ENCODE data around the gene INPP5D. TPM values are rescaled to one million over a fixed set of nuclear protein-coding genes. Genes with fewer than 3 reads are reported as not detected.

The INPP5D gene
- total RNA-seq, 4 donors from 2014 or later, result 7.8 to 40.4 (median 26.1) TPM

DNA sequence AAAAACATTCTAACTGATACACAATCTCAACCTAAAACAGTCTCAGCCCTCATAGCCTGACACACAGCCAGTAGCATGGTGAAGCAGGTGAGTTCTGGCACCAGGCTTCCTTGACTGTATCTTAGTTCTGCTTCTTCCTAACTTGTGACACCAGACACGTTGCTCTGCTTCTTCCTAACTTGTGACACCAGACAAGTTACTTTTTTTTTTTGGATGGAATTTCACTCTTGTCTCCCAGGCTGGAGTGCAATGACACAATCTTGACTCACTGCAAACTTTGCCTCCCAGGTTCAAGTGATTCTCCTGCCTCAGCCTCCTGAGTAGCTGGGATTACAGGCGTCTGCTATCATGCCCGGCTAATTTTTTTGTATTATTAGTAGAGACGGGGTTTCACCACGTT is 184.7 kb downstream of the INPP5D start:
- intact Hi-C loops (cut with DNase I; ENCODE audit: low total_unique reads), result loop anchor here (10.0 kb wide), 1 partner anchor 630 kb away; no protein-coding TSS in a partner anchor
- DNase-seq, result no peak
- in situ Hi-C loops (cut with MboI; ENCODE audit: low pct_ligation_motif_present in 1 of 4, low pct_unique_long_range_greater_than_20kb in 1 of 4, low sequenced_read_pairs in 3 of 4), result loop anchor here in 2 of 4 donors (25.0 kb wide), 1 partner anchor 633 kb away; no protein-coding TSS in a partner anchor
- 54 to 59% methylated on average over 5 of the region's 5 CpGs for WGBS, 2 donors (ENCODE audit: low coverage in 1 of 2)
- Histone ChIP-seq H3K4me3 (no peak overlapping the region), H3K4me1 (peaks cover 0 to 27% (median 6%) of the 10 kb centered on the region in 4 donors), H3K9me3 (no peaks in the 10 kb centered on the region), H3K27ac (no peak overlapping the region), H3K36me3 (no peaks in the 10 kb centered on the region), H3K27me3 (no peaks in the 10 kb centered on the region)
- TF ChIP-seq POLR2A (IDR thresholded peaks at IDR 0.05) (no peak), EP300 (IDR thresholded peaks at IDR 0.05; ENCODE audit: low read depth) (no peak), POLR2AphosphoS5 (IDR thresholded peaks at IDR 0.05) (no peak)
- TF ChIP-seq, protein P1, sequence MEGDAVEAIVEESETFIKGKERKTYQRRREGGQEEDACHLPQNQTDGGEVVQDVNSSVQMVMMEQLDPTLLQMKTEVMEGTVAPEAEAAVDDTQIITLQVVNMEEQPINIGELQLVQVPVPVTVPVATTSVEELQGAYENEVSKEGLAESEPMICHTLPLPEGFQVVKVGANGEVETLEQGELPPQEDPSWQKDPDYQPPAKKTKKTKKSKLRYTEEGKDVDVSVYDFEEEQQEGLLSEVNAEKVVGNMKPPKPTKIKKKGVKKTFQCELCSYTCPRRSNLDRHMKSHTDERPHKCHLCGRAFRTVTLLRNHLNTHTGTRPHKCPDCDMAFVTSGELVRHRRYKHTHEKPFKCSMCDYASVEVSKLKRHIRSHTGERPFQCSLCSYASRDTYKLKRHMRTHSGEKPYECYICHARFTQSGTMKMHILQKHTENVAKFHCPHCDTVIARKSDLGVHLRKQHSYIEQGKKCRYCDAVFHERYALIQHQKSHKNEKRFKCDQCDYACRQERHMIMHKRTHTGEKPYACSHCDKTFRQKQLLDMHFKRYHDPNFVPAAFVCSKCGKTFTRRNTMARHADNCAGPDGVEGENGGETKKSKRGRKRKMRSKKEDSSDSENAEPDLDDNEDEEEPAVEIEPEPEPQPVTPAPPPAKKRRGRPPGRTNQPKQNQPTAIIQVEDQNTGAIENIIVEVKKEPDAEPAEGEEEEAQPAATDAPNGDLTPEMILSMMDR (IDR thresholded peaks at IDR 0.05), result no peak

DNA sequence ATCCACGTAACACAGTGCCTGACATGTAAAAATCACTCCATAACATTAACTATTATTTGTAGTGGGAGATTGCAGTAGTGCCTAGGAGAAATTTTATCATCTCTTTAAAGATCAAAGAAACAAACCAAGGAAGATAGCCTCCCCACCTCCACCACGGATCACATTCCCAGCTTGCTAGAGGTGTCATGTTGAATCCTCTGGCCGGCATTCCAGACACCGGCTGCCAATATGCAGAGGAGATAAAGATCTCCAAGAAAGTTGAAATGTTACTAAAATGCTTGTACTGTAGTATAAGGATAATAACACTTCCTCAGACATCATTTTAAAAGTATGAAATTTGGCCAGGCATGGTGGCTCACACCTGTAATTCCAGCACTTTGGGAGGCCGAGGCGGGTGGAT is 185.3 kb downstream of the INPP5D start:
- in situ Hi-C loops (cut with MboI; ENCODE audit: low pct_ligation_motif_present in 1 of 4, low pct_unique_long_range_greater_than_20kb in 1 of 4, low sequenced_read_pairs in 3 of 4), result loop anchor here in 2 of 4 donors (25.0 kb wide), 1 partner anchor 633 kb away; no protein-coding TSS in a partner anchor
- H3K36me3 ChIP-seq, result no peaks in the 10 kb centered on the region
- DNase-seq, result no peak
- H3K4me3 ChIP-seq, result no peak overlapping the region
- intact Hi-C loops (cut with DNase I; ENCODE audit: low total_unique reads), result loop anchor here (10.0 kb wide), 1 partner anchor 631 kb away; no protein-coding TSS in a partner anchor
- no peak for TF ChIP-seq EP300 (IDR thresholded peaks at IDR 0.05; ENCODE audit: low read depth)
- TF ChIP-seq POLR2A (IDR thresholded peaks at IDR 0.05), result no peak
- TF ChIP-seq POLR2AphosphoS5 (IDR thresholded peaks at IDR 0.05), result no peak
- TF ChIP-seq, protein P1 (IDR thresholded peaks at IDR 0.05), result no peak
- H3K4me1 ChIP-seq, result peaks cover 0 to 27% (median 6%) of the 10 kb centered on the region in 4 donors
- H3K9me3 ChIP-seq, result no peaks in the 10 kb centered on the region
- H3K27me3 ChIP-seq, result no peaks in the 10 kb centered on the region
- 75 to 81% methylated on average over 4 to 6 of the region's 6 CpGs for WGBS, 2 donors (ENCODE audit: low coverage in 1 of 2)
- H3K27ac ChIP-seq, result no peak overlapping the region

DNA sequence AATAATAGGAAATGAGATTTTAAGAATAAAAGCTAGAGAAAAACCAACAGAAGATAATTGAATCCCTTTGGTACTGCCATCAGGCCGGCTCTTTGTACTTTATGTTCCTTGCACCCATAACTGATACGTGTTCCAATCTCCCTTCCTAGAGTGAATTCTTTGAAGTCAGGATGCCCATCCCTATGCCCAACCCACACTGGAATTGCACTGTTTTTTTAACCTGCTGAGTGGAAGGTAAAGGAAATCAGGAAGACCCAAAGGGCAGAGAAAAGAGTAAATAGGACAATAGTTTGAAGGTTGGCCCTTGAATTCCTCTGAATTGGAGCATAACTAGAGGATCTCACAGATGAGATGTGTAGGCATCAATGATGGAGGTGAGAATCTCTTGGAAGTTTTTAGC is 187.0 kb downstream of the INPP5D start:
- peak overlapping the region in 2 of 4 donors; percentile 25 to 33 for H3K27ac ChIP-seq
- no peak for DNase-seq
- no peaks in the 10 kb centered on the region for H3K36me3 ChIP-seq
- peaks cover 0 to 18% (median 1%) of the 10 kb centered on the region in 4 donors for H3K4me1 ChIP-seq
- no peak overlapping the region for H3K4me3 ChIP-seq
- H3K27me3 ChIP-seq, result no peaks in the 10 kb centered on the region
- 47 to 52% methylated on average over 2 of the region's 2 CpGs for WGBS, 2 donors (ENCODE audit: low coverage in 1 of 2)
- intact Hi-C loops (cut with DNase I; ENCODE audit: low total_unique reads), result loop anchor here (10.0 kb wide), 1 partner anchor 632 kb away; no protein-coding TSS in a partner anchor
- no peak for TF ChIP-seq EP300 (IDR thresholded peaks at IDR 0.05; ENCODE audit: low read depth)
- in situ Hi-C loops (cut with MboI; ENCODE audit: low pct_ligation_motif_present in 1 of 4, low pct_unique_long_range_greater_than_20kb in 1 of 4, low sequenced_read_pairs in 3 of 4), result loop anchor here in 2 of 4 donors (25.0 kb wide), 1 partner anchor 635 kb away; no protein-coding TSS in a partner anchor
- no peaks in the 10 kb centered on the region for H3K9me3 ChIP-seq

DNA sequence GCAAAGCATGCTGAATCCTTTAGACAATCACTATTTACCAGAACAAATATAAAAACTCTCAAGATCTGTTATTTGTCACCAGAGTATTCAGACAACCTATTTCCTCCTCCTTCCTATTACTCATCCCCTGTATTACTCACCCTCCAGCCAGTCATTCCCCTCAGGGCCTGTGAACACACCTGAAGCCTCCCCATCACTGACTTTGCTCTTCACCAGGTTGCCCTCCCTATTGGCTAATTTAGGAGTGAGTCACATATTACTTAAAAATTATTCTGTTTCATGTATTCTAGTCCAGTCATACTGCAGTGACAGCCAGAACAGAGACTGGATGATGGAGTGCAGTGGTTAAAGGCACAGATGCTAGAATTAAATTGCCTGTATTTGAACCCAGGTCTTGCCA is 187.6 kb downstream of the INPP5D start:
- Histone ChIP-seq H3K4me3 (no peak overlapping the region), H3K4me1 (peaks cover 0 to 21% (median 4%) of the 10 kb centered on the region in 4 donors), H3K36me3 (no peaks in the 10 kb centered on the region), H3K27ac (peak overlapping the region in 2 of 4 donors; percentile 25 to 33), H3K9me3 (no peaks in the 10 kb centered on the region), H3K27me3 (no peaks in the 10 kb centered on the region)
- TF ChIP-seq POLR2AphosphoS5 (IDR thresholded peaks at IDR 0.05) (no peak), EP300 (IDR thresholded peaks at IDR 0.05; ENCODE audit: low read depth) (no peak), POLR2A (IDR thresholded peaks at IDR 0.05) (no peak)
- TF ChIP-seq, protein P1 (IDR thresholded peaks at IDR 0.05), result no peak
- intact Hi-C loops (cut with DNase I; ENCODE audit: low total_unique reads) (loop anchor here (10.0 kb wide), 1 partner anchor 633 kb away; no protein-coding TSS in a partner anchor), in situ Hi-C loops (cut with MboI; ENCODE audit: low pct_ligation_motif_present in 1 of 4, low pct_unique_long_range_greater_than_20kb in 1 of 4, low sequenced_read_pairs in 3 of 4) (loop anchor here in 2 of 4 donors (25.0 kb wide), 1 partner anchor 635 kb away; no protein-coding TSS in a partner anchor)
- no peak for DNase-seq

All from transverse colon (tissue), 4 donors.